GM18507 (cell line): ENCODE results near the gene MAN1B1.
A peak's percentile ranks its signal among the peaks of the same experiment; 100 is the strongest.
"Not testable (repeated sequence)": the region's sequence is repeated elsewhere in the genome, so short reads cannot be mapped to it uniquely, and the experiment has no call there.

Source experiments
- DNase-seq: peaks from one replicate; pipeline ENCODE4 v3.0.0; 2011; ENCODE audit warnings: low read depth; ENCODE audit not compliant: insufficient read length; ENCODE audit errors: extremely low spot score
- FAIRE-seq: peaks from 2 replicates; lab custom pipeline; 2011; peaks lifted over from hg19 to GRCh38; lab: Jason Lieb, UNC

The MAN1B1 gene

GRCh38 chr9:137117269-137117731 lies 30.5 kb downstream of the MAN1B1 start:
- DNase-seq, result no peak
- FAIRE-seq, result no peak

GRCh38 chr9:137118092-137118603 lies 31.4 kb downstream of the MAN1B1 start:
- FAIRE-seq, DNase-seq: not testable (repeated sequence)

- FAIRE-seq, DNase-seq: not testable (repeated sequence)
Measured at GRCh38 chr9:137121927-137122795, 35.4 kb downstream of the MAN1B1 start.

- not testable (repeated sequence) for DNase-seq, FAIRE-seq
Measured at GRCh38 chr9:137122796-137123467, 36.1 kb downstream of the MAN1B1 start.

GRCh38 chr9:137123468-137123837 lies 36.7 kb downstream of the MAN1B1 start:
- no peak for DNase-seq
- peak; percentile 66 for FAIRE-seq

GRCh38 chr9:137123952-137124462 lies 37.2 kb downstream of the MAN1B1 start:
- DNase-seq, FAIRE-seq: not testable (repeated sequence)

- DNase-seq, result no peak
Measured at GRCh38 chr9:137126786-137127185, 40.0 kb downstream of the MAN1B1 start.

GRCh38 chr9:137127301-137128157 lies 40.7 kb downstream of the MAN1B1 start:
- no peak for DNase-seq
- FAIRE-seq, result peak; percentile 72

More at GRCh38 chr9:137126786-137127185, 40.0 kb downstream of the MAN1B1 start:
- FAIRE-seq, result peak; percentile 15

- FAIRE-seq, result no peak
Measured at GRCh38 chr9:137128158-137128861, 41.5 kb downstream of the MAN1B1 start.

GRCh38 chr9:137128862-137129455 lies 42.2 kb downstream of the MAN1B1 start:
- no peak for DNase-seq
- FAIRE-seq, result peak; percentile 36

More at GRCh38 chr9:137128158-137128861, 41.5 kb downstream of the MAN1B1 start:
- DNase-seq, result no peak

GRCh38 chr9:137129456-137130175 lies 42.8 kb downstream of the MAN1B1 start:
- FAIRE-seq, result peak; percentile 91
- peak; percentile 92 for DNase-seq

- FAIRE-seq (no peak), DNase-seq (no peak)
Measured at GRCh38 chr9:137130176-137130755, 43.5 kb downstream of the MAN1B1 start.

GRCh38 chr9:137134191-137134590 lies 47.4 kb downstream of the MAN1B1 start:
- FAIRE-seq (no peak), DNase-seq (no peak)

GRCh38 chr9:137135154-137135553 lies 48.4 kb downstream of the MAN1B1 start:
- DNase-seq, FAIRE-seq: not testable (repeated sequence)

- no peak for FAIRE-seq
Measured at GRCh38 chr9:137136261-137136880, 49.6 kb downstream of the MAN1B1 start.

GRCh38 chr9:137136881-137137607 lies 50.3 kb downstream of the MAN1B1 start:
- DNase-seq, result no peak
- no peak for FAIRE-seq

More at GRCh38 chr9:137136261-137136880, 49.6 kb downstream of the MAN1B1 start:
- no peak for DNase-seq
